Mesothelial cell of epicardium (in vitro differentiated cells): ENCODE data around the gene WDR64. TPM values are rescaled to one million over a fixed set of nuclear protein-coding genes. Genes with fewer than 3 reads are reported as not detected.
A peak's percentile ranks its signal among the peaks of the same experiment; 100 is the strongest.

Source experiments
- DNase-seq, 2 experiments: peaks; one replicate each; pipeline ENCODE4 v3.0.0; 2021; ENCODE audit warnings: low spot score in 2 of 2; ENCODE audit not compliant: unreplicated experiment in 2 of 2
- H3K27ac Mint-ChIP-seq: 2 replicates; pipeline ENCODE4 v1.8.0; 2021; ENCODE audit warnings: mixed read lengths
- H3K27me3 Mint-ChIP-seq: 2 replicates; pipeline ENCODE4 v1.8.0; 2021; ENCODE audit warnings: low read depth, mixed read lengths
- H3K36me3 Mint-ChIP-seq: 2 replicates; pipeline ENCODE4 v1.8.0; 2021; ENCODE audit warnings: mixed read lengths
- H3K4me1 Mint-ChIP-seq: 2 replicates; pipeline ENCODE4 v1.8.0; 2021; ENCODE audit warnings: mixed read lengths
- H3K4me3 Mint-ChIP-seq: 2 replicates; pipeline ENCODE4 v1.8.0; 2021; ENCODE audit warnings: mild to moderate bottlenecking, moderate library complexity, mixed read lengths
- H3K9me3 Mint-ChIP-seq: 2 replicates; pipeline ENCODE4 v1.8.0; 2021; ENCODE audit warnings: mixed read lengths
- total RNA-seq: library from RNA; stranded (reverse); gene quantifications from 3 replicates; pipeline ENCODE4 v1.2.1, GENCODE V29; 2021
- TF ChIP-seq, protein P1 (sequence below): fragments of 200-600 bp; sonication (generic); IDR thresholded peaks from one replicate; pipeline ENCODE4 v1.5.0; 2021; ENCODE audit warnings: antibody characterized with exemption; ENCODE audit not compliant: unreplicated experiment

The WDR64 gene
- total RNA-seq, 1 donor from 2014 or later, result not detected

DNA sequence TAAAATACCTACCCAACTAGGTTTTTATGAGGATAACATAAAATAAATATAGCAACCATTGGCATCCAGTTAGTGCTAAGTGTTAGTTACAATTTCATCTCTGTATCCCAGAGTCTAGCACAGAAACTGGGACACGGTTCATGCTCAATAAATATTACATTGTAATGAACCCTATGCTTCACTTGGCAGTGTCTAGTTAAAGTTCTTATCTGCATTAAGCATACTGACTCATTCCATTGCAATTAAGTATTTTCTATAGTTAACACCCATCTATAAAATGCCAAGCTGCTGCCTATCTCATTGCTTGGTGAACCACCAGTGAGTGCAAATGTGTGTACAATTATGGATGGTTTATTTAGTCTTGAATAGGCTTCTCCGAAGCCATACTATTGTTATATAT, 27.1 kb upstream of the WDR64 start:
- H3K4me1 Mint-ChIP-seq, result peaks cover 2% of the 10 kb centered on the region
- no peaks in the 10 kb centered on the region for H3K27me3 Mint-ChIP-seq
- no peak for DNase-seq
- no peak overlapping the region for H3K4me3 Mint-ChIP-seq
- TF ChIP-seq, protein P1, sequence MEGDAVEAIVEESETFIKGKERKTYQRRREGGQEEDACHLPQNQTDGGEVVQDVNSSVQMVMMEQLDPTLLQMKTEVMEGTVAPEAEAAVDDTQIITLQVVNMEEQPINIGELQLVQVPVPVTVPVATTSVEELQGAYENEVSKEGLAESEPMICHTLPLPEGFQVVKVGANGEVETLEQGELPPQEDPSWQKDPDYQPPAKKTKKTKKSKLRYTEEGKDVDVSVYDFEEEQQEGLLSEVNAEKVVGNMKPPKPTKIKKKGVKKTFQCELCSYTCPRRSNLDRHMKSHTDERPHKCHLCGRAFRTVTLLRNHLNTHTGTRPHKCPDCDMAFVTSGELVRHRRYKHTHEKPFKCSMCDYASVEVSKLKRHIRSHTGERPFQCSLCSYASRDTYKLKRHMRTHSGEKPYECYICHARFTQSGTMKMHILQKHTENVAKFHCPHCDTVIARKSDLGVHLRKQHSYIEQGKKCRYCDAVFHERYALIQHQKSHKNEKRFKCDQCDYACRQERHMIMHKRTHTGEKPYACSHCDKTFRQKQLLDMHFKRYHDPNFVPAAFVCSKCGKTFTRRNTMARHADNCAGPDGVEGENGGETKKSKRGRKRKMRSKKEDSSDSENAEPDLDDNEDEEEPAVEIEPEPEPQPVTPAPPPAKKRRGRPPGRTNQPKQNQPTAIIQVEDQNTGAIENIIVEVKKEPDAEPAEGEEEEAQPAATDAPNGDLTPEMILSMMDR, result no peak
- H3K36me3 Mint-ChIP-seq, result peaks cover 6% of the 10 kb centered on the region
- no peaks in the 10 kb centered on the region for H3K9me3 Mint-ChIP-seq
- no peak overlapping the region for H3K27ac Mint-ChIP-seq

DNA sequence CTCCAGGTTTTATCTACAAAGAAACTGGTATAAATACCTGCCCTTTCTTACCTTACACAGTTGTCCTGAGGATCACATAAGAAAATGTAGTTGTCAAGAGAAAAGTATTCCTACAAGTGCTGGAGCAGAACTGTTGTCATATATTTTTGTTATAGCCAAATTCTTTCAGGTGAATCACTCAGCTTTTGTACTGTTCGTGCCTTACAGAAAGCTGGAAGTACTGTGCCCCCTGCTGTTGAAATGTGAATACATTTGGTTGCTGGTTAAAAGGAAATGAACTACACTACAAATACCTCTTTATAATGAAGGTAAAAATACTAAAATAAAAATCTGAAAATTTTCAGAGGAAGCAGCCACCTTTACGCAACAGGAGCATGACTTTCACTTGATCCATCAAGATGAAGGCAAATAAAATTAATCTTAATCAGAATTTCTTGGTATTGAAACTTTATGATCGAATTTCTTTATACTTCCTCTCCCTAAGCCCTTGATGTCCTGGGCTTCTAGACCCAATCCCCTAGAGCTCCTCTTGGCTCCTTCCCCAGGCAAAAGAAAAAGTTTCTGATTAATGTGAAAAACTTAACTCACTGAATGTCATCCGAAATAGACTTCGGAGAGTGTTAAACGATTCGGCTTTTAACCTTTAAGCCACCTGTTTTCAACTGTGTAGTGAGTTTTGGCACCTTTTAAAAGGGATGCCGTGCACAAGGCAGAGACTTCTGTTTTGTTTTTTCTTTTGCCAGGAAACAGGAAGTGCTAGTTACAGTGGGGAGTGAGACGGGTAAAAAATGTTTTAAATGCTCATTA, 24.4 kb upstream of the WDR64 start:
- Mint-ChIP-seq H3K4me1 (peaks cover 13% of the 10 kb centered on the region), H3K27me3 (no peaks in the 10 kb centered on the region), H3K9me3 (no peaks in the 10 kb centered on the region), H3K4me3 (no peak overlapping the region), H3K36me3 (peaks cover 5% of the 10 kb centered on the region), H3K27ac (no peak overlapping the region)
- no peak for DNase-seq
- TF ChIP-seq, protein P1, result peak; percentile 15

DNA sequence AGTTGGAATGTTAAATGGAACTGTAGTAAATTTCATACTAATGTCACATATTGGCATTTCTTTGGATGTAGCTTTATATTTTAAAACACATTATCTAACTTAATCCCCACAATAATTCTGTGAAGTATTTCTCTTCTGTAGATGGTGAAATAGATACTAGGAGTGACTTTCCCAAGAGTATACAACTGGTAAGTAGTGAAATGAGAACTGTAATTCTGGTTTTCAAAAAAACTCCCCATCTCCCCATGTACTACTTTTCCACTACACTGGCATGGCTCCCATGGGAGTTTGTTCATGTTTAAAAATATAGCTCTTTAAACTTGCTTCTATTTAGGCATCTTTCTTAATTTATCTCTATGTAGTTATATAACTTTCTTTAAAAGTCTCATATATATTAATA, 22.1 kb upstream of the WDR64 start:
- Mint-ChIP-seq H3K9me3 (peaks cover 2% of the 10 kb centered on the region), H3K4me1 (peaks cover 13% of the 10 kb centered on the region), H3K27ac (no peak overlapping the region), H3K4me3 (no peak overlapping the region), H3K27me3 (no peaks in the 10 kb centered on the region), H3K36me3 (peaks cover 16% of the 10 kb centered on the region)
- TF ChIP-seq, protein P1, result no peak
- no peak for DNase-seq

DNA sequence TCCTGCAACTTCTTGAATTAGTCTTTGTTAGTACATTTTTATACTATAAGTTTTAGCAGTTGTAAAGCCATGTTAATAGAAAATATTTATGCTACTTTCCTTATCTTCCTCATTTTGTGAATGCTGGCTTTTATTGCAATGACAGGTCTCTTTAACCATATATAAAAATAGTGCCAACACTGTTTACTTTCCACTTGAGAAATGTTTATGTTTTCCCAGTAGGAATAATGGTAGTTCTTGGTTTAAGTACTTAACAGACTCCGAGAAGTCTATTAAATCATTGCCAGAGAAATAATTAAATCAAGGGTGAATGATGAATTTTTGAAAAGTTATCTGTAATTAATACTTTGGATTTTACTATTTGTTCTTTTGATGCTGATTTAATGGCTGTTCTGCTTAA, 21.6 kb upstream of the WDR64 start:
- Mint-ChIP-seq H3K4me1 (peaks cover 13% of the 10 kb centered on the region), H3K9me3 (peaks cover 7% of the 10 kb centered on the region), H3K4me3 (no peak overlapping the region), H3K27me3 (no peaks in the 10 kb centered on the region), H3K36me3 (peaks cover 21% of the 10 kb centered on the region), H3K27ac (no peak overlapping the region)
- no peak for DNase-seq
- TF ChIP-seq, protein P1, result no peak

GRCh38 chr1:241630899-241631298, 21.2 kb upstream of the WDR64 start:
- H3K27me3 Mint-ChIP-seq, result no peaks in the 10 kb centered on the region
- H3K4me1 Mint-ChIP-seq, result peaks cover 13% of the 10 kb centered on the region
- H3K4me3 Mint-ChIP-seq, result no peak overlapping the region
- H3K9me3 Mint-ChIP-seq, result peaks cover 8% of the 10 kb centered on the region
- no peak overlapping the region for H3K27ac Mint-ChIP-seq
- no peak for DNase-seq
- TF ChIP-seq, protein P1, result no peak
- peaks cover 23% of the 10 kb centered on the region for H3K36me3 Mint-ChIP-seq

DNA sequence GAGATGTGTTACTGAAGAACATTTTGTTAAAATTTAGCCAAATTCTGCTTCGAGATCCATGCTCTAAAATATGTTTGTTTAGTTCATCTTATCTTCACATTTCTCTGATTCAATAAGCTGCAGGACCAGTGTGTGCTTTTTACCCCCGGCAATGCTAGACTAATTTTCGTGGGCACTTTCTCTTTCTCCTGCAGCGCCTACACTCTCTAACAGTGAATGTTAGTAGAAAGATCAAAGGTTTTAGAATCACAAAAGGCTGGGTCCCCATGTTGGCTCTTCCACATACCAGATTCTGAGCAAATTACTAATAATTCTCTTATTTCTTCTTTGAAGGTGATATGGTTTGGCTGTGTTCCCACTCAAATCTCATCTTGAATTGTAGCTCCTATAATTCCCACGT, 20.4 kb upstream of the WDR64 start:
- no peak overlapping the region for H3K4me3 Mint-ChIP-seq
- TF ChIP-seq, protein P1, result no peak
- no peak for DNase-seq

More for the DNA sequence above, 20.4 kb upstream of the WDR64 start:
- Mint-ChIP-seq H3K27ac (peak overlapping the region; percentile 23), H3K9me3 (peaks cover 8% of the 10 kb centered on the region), H3K4me1 (peaks cover 16% of the 10 kb centered on the region), H3K27me3 (no peaks in the 10 kb centered on the region), H3K36me3 (peaks cover 23% of the 10 kb centered on the region)
